ENCODE measurements around the gene FAM50B. TPM values are rescaled to one million over a fixed set of nuclear protein-coding genes. Genes with fewer than 3 reads are reported as not detected.

The FAM50B gene
- total RNA-seq, 1 donor from 2014 or later: 0.70 TPM

GRCh38 chr6:3874069-3874468 lies 24.9 kb downstream of the FAM50B start:
- Mint-ChIP-seq H3K4me1 (ENCODE audit: unreplicated experiment) (peaks cover 30% of the 10 kb centered on the region), H3K4me3 (ENCODE audit: unreplicated experiment) (no peak overlapping the region), H3K36me3 (ENCODE audit: unreplicated experiment) (no peaks in the 10 kb centered on the region), H3K27me3 (ENCODE audit: unreplicated experiment) (no peaks in the 10 kb centered on the region), H3K9me3 (ENCODE audit: unreplicated experiment) (no peaks in the 10 kb centered on the region), H3K27ac (ENCODE audit: unreplicated experiment) (no peak overlapping the region)
- no peak for DNase-seq (ENCODE audit: extremely low spot score, unreplicated experiment)
- no peak for TF ChIP-seq CTCF (IDR thresholded peaks at IDR 0.05)

DNA sequence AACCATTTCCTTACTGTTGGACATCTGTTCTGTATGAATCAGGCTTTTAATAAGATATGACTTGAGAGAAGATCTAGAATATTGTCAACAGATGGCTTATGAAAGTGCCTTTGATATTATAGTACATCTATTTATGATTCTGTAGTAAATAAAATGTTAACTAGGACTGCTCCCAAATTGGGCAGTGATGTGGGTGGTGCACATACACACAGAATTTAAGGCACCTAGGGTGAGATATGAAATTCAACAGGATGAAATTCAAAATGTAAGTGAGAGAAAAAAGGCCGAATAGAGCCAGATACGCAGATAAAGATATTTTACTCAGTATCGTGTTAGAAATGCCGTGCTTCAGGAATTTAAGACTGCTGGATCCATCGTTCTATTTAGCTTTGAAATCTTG lies 26.3 kb downstream of the FAM50B start:
- Mint-ChIP-seq H3K9me3 (ENCODE audit: unreplicated experiment) (no peaks in the 10 kb centered on the region), H3K4me3 (ENCODE audit: unreplicated experiment) (no peak overlapping the region), H3K36me3 (ENCODE audit: unreplicated experiment) (no peaks in the 10 kb centered on the region), H3K27me3 (ENCODE audit: unreplicated experiment) (no peaks in the 10 kb centered on the region), H3K4me1 (ENCODE audit: unreplicated experiment) (peaks cover 27% of the 10 kb centered on the region), H3K27ac (ENCODE audit: unreplicated experiment) (no peak overlapping the region)
- no peak for DNase-seq (ENCODE audit: extremely low spot score, unreplicated experiment)
- TF ChIP-seq CTCF (IDR thresholded peaks at IDR 0.05): no peak

- no peak for TF ChIP-seq CTCF (IDR thresholded peaks at IDR 0.05)
- no peaks in the 10 kb centered on the region for H3K36me3 Mint-ChIP-seq (ENCODE audit: unreplicated experiment)
- H3K27ac Mint-ChIP-seq (ENCODE audit: unreplicated experiment): no peak overlapping the region
- no peaks in the 10 kb centered on the region for H3K9me3 Mint-ChIP-seq (ENCODE audit: unreplicated experiment)
- H3K27me3 Mint-ChIP-seq (ENCODE audit: unreplicated experiment): no peaks in the 10 kb centered on the region
- no peak for DNase-seq (ENCODE audit: extremely low spot score, unreplicated experiment)
- H3K4me1 Mint-ChIP-seq (ENCODE audit: unreplicated experiment): peaks cover 27% of the 10 kb centered on the region
- H3K4me3 Mint-ChIP-seq (ENCODE audit: unreplicated experiment): no peak overlapping the region
Measured at GRCh38 chr6:3876101-3876500, 26.9 kb downstream of the FAM50B start.

GRCh38 chr6:3876866-3877265 lies 27.7 kb downstream of the FAM50B start:
- Mint-ChIP-seq H3K9me3 (ENCODE audit: unreplicated experiment) (no peaks in the 10 kb centered on the region), H3K27me3 (ENCODE audit: unreplicated experiment) (no peaks in the 10 kb centered on the region), H3K27ac (ENCODE audit: unreplicated experiment) (no peak overlapping the region), H3K36me3 (ENCODE audit: unreplicated experiment) (no peaks in the 10 kb centered on the region), H3K4me1 (ENCODE audit: unreplicated experiment) (peaks cover 27% of the 10 kb centered on the region), H3K4me3 (ENCODE audit: unreplicated experiment) (no peak overlapping the region)
- no peak for TF ChIP-seq CTCF (IDR thresholded peaks at IDR 0.05)
- no peak for DNase-seq (ENCODE audit: extremely low spot score, unreplicated experiment)

- Mint-ChIP-seq H3K9me3 (ENCODE audit: unreplicated experiment) (no peaks in the 10 kb centered on the region), H3K36me3 (ENCODE audit: unreplicated experiment) (no peaks in the 10 kb centered on the region), H3K4me1 (ENCODE audit: unreplicated experiment) (peaks cover 38% of the 10 kb centered on the region), H3K4me3 (ENCODE audit: unreplicated experiment) (no peak overlapping the region), H3K27me3 (ENCODE audit: unreplicated experiment) (no peaks in the 10 kb centered on the region), H3K27ac (ENCODE audit: unreplicated experiment) (no peak overlapping the region)
- DNase-seq (ENCODE audit: extremely low spot score, unreplicated experiment): no peak
- TF ChIP-seq CTCF (IDR thresholded peaks at IDR 0.05): no peak
Measured at GRCh38 chr6:3878048-3878666, 29.0 kb downstream of the FAM50B start.

Measured in osteocyte (in vitro differentiated cells).